IMR-90 (cell line): ENCODE measurements around the gene NAPA.

Experiments
- BHLHE40 ChIP-seq: fragments of 150-350 bp; IDR thresholded peaks from 2 replicates; pipeline ENCODE4 v1.6.1; 2016; ENCODE audit warnings: mild to moderate bottlenecking, low read depth, low read length
- CEBPB ChIP-seq: IDR thresholded peaks from 2 replicates; pipeline ENCODE4 v1.6.1; 2012; ENCODE audit warnings: low read depth, low read length, improper control_type of control experiment
- CHD1 ChIP-seq: IDR thresholded peaks from 2 replicates; pipeline ENCODE4 v1.6.1; 2012; ENCODE audit warnings: low read depth, low read length, improper control_type of control experiment
- FOS ChIP-seq: fragments of 150-350 bp; IDR thresholded peaks from 2 replicates; pipeline ENCODE4 v1.6.1; 2016; ENCODE audit warnings: low read depth, low read length
- MAFK ChIP-seq: IDR thresholded peaks from 2 replicates; pipeline ENCODE4 v1.6.1; 2012; ENCODE audit warnings: low read depth, low read length, improper control_type of control experiment
- MAZ ChIP-seq: IDR thresholded peaks from 2 replicates; pipeline ENCODE4 v1.6.1; 2012; ENCODE audit warnings: low read depth, mild to moderate bottlenecking, low read length, improper control_type of control experiment, moderate library complexity, borderline replicate concordance
- MXI1 ChIP-seq: IDR thresholded peaks from 2 replicates; pipeline ENCODE4 v1.6.1; 2012; ENCODE audit warnings: low read depth, mild to moderate bottlenecking, low read length, moderate library complexity, borderline replicate concordance
- POLR2A ChIP-seq: IDR thresholded peaks from 2 replicates; pipeline ENCODE4 v1.6.1; 2012; ENCODE audit warnings: mild to moderate bottlenecking, low read depth, low read length
- RAD21 ChIP-seq: IDR thresholded peaks from 2 replicates; pipeline ENCODE4 v1.6.1; 2012; ENCODE audit warnings: low read length, improper control_type of control experiment
- RCOR1 ChIP-seq: IDR thresholded peaks from 2 replicates; pipeline ENCODE4 v1.6.1; 2012; ENCODE audit warnings: mild to moderate bottlenecking, low read length, improper control_type of control experiment; ENCODE audit not compliant: insufficient replicate concordance
- RFX5 ChIP-seq: IDR thresholded peaks from 2 replicates; pipeline ENCODE4 v1.8.0; 2012; ENCODE audit warnings: low read depth, mild to moderate bottlenecking, low read length, moderate library complexity
- SMC3 ChIP-seq: fragments of 150-350 bp; IDR thresholded peaks from 2 replicates; pipeline ENCODE4 v1.6.1; 2016; ENCODE audit warnings: low read depth, mild to moderate bottlenecking, antibody characterized with exemption, low read length, moderate library complexity
- TF ChIP-seq, protein P1 (sequence below): conservative IDR thresholded peaks from 2 replicates; pipeline ENCODE4 v1.5.1; 2012; ENCODE audit warnings: mild to moderate bottlenecking, low read depth, low read length, improper control_type of control experiment
- TF ChIP-seq, protein P2 (sequence below): fragments of 150-350 bp; IDR thresholded peaks from 2 replicates; pipeline ENCODE4 v1.6.1; 2017; ENCODE audit warnings: mild to moderate bottlenecking, antibody characterized with exemption, low read length, low read depth

DNA sequence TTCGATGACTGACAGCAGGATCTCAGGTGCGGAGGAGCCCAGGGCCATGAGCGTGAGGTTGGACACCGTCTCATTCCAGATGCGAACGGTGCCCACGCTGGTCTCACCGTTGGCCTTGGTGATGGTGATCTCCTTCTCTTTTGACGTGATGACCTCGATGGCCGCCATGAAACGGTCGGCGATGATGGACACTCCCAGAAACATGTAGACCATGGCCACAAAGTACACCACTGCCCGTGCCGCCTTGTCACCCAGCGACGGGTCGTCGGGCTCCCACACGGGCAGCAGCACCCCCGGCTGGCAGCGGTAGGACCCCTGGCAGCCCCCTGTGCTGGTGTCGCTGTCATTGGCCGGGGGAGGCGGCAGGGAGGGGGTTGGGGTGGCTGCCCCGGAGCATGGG is 48.9 kb downstream of the NAPA start:
- no peak for TF ChIP-seq RFX5
- TF ChIP-seq, protein P1, sequence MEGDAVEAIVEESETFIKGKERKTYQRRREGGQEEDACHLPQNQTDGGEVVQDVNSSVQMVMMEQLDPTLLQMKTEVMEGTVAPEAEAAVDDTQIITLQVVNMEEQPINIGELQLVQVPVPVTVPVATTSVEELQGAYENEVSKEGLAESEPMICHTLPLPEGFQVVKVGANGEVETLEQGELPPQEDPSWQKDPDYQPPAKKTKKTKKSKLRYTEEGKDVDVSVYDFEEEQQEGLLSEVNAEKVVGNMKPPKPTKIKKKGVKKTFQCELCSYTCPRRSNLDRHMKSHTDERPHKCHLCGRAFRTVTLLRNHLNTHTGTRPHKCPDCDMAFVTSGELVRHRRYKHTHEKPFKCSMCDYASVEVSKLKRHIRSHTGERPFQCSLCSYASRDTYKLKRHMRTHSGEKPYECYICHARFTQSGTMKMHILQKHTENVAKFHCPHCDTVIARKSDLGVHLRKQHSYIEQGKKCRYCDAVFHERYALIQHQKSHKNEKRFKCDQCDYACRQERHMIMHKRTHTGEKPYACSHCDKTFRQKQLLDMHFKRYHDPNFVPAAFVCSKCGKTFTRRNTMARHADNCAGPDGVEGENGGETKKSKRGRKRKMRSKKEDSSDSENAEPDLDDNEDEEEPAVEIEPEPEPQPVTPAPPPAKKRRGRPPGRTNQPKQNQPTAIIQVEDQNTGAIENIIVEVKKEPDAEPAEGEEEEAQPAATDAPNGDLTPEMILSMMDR, result no peak
- TF ChIP-seq, protein P2, sequence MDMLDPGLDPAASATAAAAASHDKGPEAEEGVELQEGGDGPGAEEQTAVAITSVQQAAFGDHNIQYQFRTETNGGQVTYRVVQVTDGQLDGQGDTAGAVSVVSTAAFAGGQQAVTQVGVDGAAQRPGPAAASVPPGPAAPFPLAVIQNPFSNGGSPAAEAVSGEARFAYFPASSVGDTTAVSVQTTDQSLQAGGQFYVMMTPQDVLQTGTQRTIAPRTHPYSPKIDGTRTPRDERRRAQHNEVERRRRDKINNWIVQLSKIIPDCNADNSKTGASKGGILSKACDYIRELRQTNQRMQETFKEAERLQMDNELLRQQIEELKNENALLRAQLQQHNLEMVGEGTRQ, result no peak
- TF ChIP-seq CHD1, result no peak
- TF ChIP-seq MXI1, result no peak
- TF ChIP-seq CEBPB, result no peak
- TF ChIP-seq MAFK, result no peak
- no peak for TF ChIP-seq BHLHE40
- TF ChIP-seq RAD21, result no peak
- no peak for TF ChIP-seq POLR2A
- no peak for TF ChIP-seq SMC3
- no peak for TF ChIP-seq RCOR1
- no peak for TF ChIP-seq FOS
- TF ChIP-seq MAZ, result no peak
